ENCODE measurements around the gene PIP4P1.
"Not testable (repeated sequence)": the region's sequence is repeated elsewhere in the genome, so short reads cannot be mapped to it uniquely, and the experiment has no call there.

PIP4P1 gene

GRCh38 chr14:20476776-20477175, 15.5 kb upstream of the PIP4P1 start:
- DNase-seq (ENCODE audit: low spot score) = no peak

- no peak for DNase-seq (ENCODE audit: low spot score)
Measured at GRCh38 chr14:20472536-20473169, 11.4 kb upstream of the PIP4P1 start.

- DNase-seq (ENCODE audit: low spot score) = no peak
Measured at GRCh38 chr14:20470603-20470901, 9.3 kb upstream of the PIP4P1 start.

GRCh38 chr14:20469890-20470602, 8.8 kb upstream of the PIP4P1 start:
- DNase-seq (ENCODE audit: low spot score) = peak; percentile 61

- peak; percentile 95 for DNase-seq (ENCODE audit: low spot score)
Measured at GRCh38 chr14:20469242-20469889, 8.1 kb upstream of the PIP4P1 start, which contains the start of gene PNP. PNP (plus strand) TSS chr14:20469406; CDS start chr14:20469525, 119 bp downstream.

- DNase-seq (ENCODE audit: low spot score) = no peak
Measured at GRCh38 chr14:20468764-20469241, 7.6 kb upstream of the PIP4P1 start.

- DNase-seq (ENCODE audit: low spot score) = no peak
Measured at GRCh38 chr14:20460458-20461224, 593 bp downstream of the PIP4P1 start.

GRCh38 chr14:20458031-20458789, 3.0 kb downstream of the PIP4P1 start:
- DNase-seq (ENCODE audit: low spot score) = no peak

GRCh38 chr14:20456971-20457370, 4.3 kb downstream of the PIP4P1 start:
- no peak for DNase-seq (ENCODE audit: low spot score)

GRCh38 chr14:20455355-20456300, 5.6 kb downstream of the PIP4P1 start:
- DNase-seq (ENCODE audit: low spot score) = no peak

- peak; percentile 100 for DNase-seq (ENCODE audit: low spot score)
Measured at GRCh38 chr14:20454516-20455354, 6.5 kb downstream of the PIP4P1 start, which contains the start of the genes APEX1 and OSGEP. APEX1 (plus strand) TSS chr14:20455226; CDS start chr14:20455646, 420 bp downstream. OSGEP (minus strand) TSS chr14:20454812; CDS start chr14:20454683, 129 bp downstream.

- not testable (repeated sequence) for DNase-seq (ENCODE audit: low spot score)
Measured at GRCh38 chr14:20452831-20453230, 8.4 kb downstream of the PIP4P1 start.

- no peak for DNase-seq (ENCODE audit: low spot score)
Measured at GRCh38 chr14:20446889-20447288, 14.3 kb downstream of the PIP4P1 start.

GRCh38 chr14:20443650-20444049, 17.6 kb downstream of the PIP4P1 start:
- DNase-seq (ENCODE audit: low spot score) = not testable (repeated sequence)

GRCh38 chr14:20441461-20441860, 19.8 kb downstream of the PIP4P1 start:
- DNase-seq (ENCODE audit: low spot score) = no peak

- DNase-seq (ENCODE audit: low spot score) = no peak
Measured at GRCh38 chr14:20440882-20441281, 20.4 kb downstream of the PIP4P1 start.

GRCh38 chr14:20440465-20440864, 20.8 kb downstream of the PIP4P1 start:
- DNase-seq (ENCODE audit: low spot score) = no peak

GRCh38 chr14:20438664-20439063, 22.6 kb downstream of the PIP4P1 start:
- no peak for DNase-seq (ENCODE audit: low spot score)

- DNase-seq (ENCODE audit: low spot score) = no peak
Measured at GRCh38 chr14:20436363-20436755, 24.9 kb downstream of the PIP4P1 start.

All from Ammon's horn (tissue), 1 donor.